ENCODE measurements around the gene TPMT. TPM values are rescaled to one million over a fixed set of nuclear protein-coding genes. Genes with fewer than 3 reads are reported as not detected.
"Not testable (repeated sequence)": the region's sequence is repeated elsewhere in the genome, so short reads cannot be mapped to it uniquely, and the experiment has no call there.

Gene TPMT
- total and polyA plus RNA-seq, 2 of the 13 experiments (the other 11 are each of a cell fraction or from before 2014, with no cell fraction given), result 11.1 to 22.8 TPM

DNA sequence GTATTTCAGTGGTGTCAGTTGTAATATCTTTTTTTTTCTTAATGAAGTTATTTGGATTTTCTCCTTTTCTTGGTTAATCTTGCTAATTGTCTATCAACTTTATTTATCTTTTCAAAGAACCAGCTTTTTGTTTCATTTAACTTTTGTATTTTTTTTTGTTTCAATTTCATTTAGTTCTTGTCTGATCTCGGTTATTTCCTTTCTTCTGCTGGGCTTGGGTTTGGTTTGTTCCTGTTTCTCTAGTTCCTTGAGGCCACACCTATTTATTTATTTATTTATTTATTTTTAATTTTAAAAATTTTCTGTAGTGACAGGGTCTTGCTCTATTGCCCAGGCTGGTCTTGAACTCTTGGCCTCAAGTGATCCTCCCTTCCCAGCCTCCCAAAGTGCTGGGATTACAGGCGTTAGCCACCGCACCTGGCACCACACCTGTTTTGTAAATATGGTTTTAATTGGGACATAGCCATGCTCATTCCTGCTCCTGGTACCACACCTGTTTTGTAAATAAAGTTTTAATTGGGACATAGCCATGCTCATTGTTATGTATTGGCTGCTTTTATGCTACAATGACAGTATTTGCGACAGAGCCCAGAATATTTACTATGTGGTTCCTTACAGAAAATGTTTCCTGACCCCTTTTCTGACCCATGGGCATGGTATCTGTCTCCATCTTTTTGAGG lies 22.5 kb upstream of the TPMT start:
- Histone ChIP-seq H3K36me3 (replicated peaks in 1 of 2; ENCODE audit: control insufficient read depth in 1 of 2, insufficient read depth in 2 of 2, low read length in 2 of 2) (no peaks in the 10 kb centered on the region), H4K20me1 (ENCODE audit: insufficient read depth, low read length) (no peaks in the 10 kb centered on the region), H3K27ac (ENCODE audit: extremely low read length, insufficient read depth, low read length) (no peak overlapping the region), H3K4me2 (ENCODE audit: low read depth, low read length) (no peak overlapping the region), H3K9ac (ENCODE audit: insufficient read depth, low read depth, low read length) (no peak overlapping the region), H3K9me3 (ENCODE audit: low read length) (no peaks in the 10 kb centered on the region), H2AFZ (ENCODE audit: low read length) (no peak overlapping the region), H3K27me3 (ENCODE audit: control insufficient read depth in 1 of 2, insufficient read depth in 2 of 2, low read length in 2 of 2) (no peaks in the 10 kb centered on the region), H3K4me1 (ENCODE audit: insufficient read depth, low read length) (no peaks in the 10 kb centered on the region), H3K4me3 (replicated peaks in 1 of 3; ENCODE audit: insufficient read depth in 1 of 3, low read depth in 2 of 3, low read length in 3 of 3) (no peak overlapping the region), H3K79me2 (ENCODE audit: insufficient read depth, low read length) (no peaks in the 10 kb centered on the region)
- TF ChIP-seq ZNF331 (CRISPR knock-in tag; IDR thresholded peaks at IDR 0.05) (no peak), ZKSCAN1 (IDR thresholded peaks at IDR 0.05; ENCODE audit: low read length) (no peak), ZNF235 (CRISPR knock-in tag; IDR thresholded peaks at IDR 0.05; ENCODE audit: borderline replicate concordance) (no peak), RNF2 (conservative IDR thresholded peaks at IDR 0.05; ENCODE audit: low read depth) (no peak)
- TF ChIP-seq, protein P1, sequence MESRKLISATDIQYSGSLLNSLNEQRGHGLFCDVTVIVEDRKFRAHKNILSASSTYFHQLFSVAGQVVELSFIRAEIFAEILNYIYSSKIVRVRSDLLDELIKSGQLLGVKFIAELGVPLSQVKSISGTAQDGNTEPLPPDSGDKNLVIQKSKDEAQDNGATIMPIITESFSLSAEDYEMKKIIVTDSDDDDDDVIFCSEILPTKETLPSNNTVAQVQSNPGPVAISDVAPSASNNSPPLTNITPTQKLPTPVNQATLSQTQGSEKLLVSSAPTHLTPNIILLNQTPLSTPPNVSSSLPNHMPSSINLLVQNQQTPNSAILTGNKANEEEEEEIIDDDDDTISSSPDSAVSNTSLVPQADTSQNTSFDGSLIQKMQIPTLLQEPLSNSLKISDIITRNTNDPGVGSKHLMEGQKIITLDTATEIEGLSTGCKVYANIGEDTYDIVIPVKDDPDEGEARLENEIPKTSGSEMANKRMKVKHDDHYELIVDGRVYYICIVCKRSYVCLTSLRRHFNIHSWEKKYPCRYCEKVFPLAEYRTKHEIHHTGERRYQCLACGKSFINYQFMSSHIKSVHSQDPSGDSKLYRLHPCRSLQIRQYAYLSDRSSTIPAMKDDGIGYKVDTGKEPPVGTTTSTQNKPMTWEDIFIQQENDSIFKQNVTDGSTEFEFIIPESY (CRISPR knock-in tag; IDR thresholded peaks at IDR 0.05), result no peak
- intact Hi-C loops (cut with micrococcal nuclease; ENCODE audit: unreplicated experiment), result no loop called here
- ChIA-PET POLR2A (no interaction called here), CTCF (ENCODE audit: low intra/inter-chr PET ratio, low total read pairs) (no interaction called here)
- ATAC-seq (no peak), FAIRE-seq (no peak), DNase-seq (ENCODE audit: low spot score) (no peak)
- in situ Hi-C loops (cut with HindIII; ENCODE audit: extremely low pct_ligation_motif_present, low pct_unique_long_range_greater_than_20kb), result no loop called here
- BruUV-seq (replicated peaks), result no TSS peak
- WGBS (ENCODE audit: low lambda C conversion rate), result 97% methylated on average over 4 of the region's 4 CpGs

DNA sequence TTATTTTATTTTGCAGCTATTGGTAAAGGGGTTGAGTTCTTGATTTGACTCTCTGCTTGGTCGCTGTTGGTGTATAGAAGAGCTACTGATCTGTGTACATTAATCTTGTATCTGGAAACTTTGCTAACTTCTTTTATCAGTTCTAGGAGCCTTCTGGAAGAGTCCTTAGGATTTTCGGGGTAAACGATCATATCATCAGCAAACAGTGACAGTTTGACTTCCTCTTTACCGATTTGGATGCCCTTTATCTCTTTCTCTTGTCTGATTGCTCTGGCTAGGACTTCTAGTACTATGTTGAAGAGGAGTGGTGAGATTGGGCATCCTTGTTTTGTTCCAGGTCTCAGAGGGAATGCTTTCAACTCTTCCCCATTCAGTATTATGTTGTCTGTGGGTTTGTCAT lies 21.3 kb upstream of the TPMT start:
- H3K79me2 ChIP-seq (ENCODE audit: insufficient read depth, low read length); H3K9me3 ChIP-seq (ENCODE audit: low read length); ATAC-seq; FAIRE-seq; intact Hi-C loops (cut with micrococcal nuclease; ENCODE audit: unreplicated experiment); DNase-seq (ENCODE audit: low spot score); CTCF ChIA-PET (ENCODE audit: low intra/inter-chr PET ratio, low total read pairs); H3K9ac ChIP-seq (ENCODE audit: insufficient read depth, low read depth, low read length); H3K4me2 ChIP-seq (ENCODE audit: low read depth, low read length); H3K4me3 ChIP-seq (replicated peaks in 1 of 3; ENCODE audit: insufficient read depth in 1 of 3, low read depth in 2 of 3, low read length in 3 of 3); H3K4me1 ChIP-seq (ENCODE audit: insufficient read depth, low read length); H3K27me3 ChIP-seq (ENCODE audit: control insufficient read depth in 1 of 2, insufficient read depth in 2 of 2, low read length in 2 of 2); H3K27ac ChIP-seq (ENCODE audit: extremely low read length, insufficient read depth, low read length); BruUV-seq (replicated peaks); in situ Hi-C loops (cut with HindIII; ENCODE audit: extremely low pct_ligation_motif_present, low pct_unique_long_range_greater_than_20kb); H3K36me3 ChIP-seq (replicated peaks in 1 of 2; ENCODE audit: control insufficient read depth in 1 of 2, insufficient read depth in 2 of 2, low read length in 2 of 2); POLR2A ChIA-PET; H2AFZ ChIP-seq (ENCODE audit: low read length); H4K20me1 ChIP-seq (ENCODE audit: insufficient read depth, low read length): not testable (repeated sequence)
- 85% methylated on average over 4 of the region's 4 CpGs for WGBS (ENCODE audit: low lambda C conversion rate)

Data from HepG2 (cell line).